Measurements from ENCODE around the gene USP19. TPM values are rescaled to one million over a fixed set of nuclear protein-coding genes. Genes with fewer than 3 reads are reported as not detected.

USP19 gene
- total and polyA plus RNA-seq, 2 of the 8 experiments (the other 6 are each of a cell fraction or from before 2014, with no cell fraction given): 46.4 to 65.8 TPM

DNA sequence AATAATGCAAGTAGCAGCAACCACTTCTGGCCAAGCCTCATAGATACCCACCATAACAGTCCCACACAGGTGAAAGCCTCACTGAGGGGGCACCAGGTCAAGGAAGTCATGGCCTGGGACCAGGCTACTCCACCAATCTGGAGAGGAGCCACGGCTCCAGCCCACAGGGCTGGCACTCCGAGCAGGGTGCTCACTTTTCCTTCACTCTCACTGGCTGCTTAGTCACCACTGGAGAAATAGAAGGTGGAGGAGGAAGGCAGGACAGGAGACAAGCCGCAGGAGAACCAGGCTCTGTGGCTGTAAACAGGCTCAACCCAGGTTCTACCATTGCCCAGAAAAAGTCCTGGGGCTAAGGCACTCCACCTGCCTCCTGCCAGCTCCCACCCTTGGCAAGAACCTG lies 1.2 kb downstream of the USP19 start (continued):
- TF ChIP-seq, protein P1, sequence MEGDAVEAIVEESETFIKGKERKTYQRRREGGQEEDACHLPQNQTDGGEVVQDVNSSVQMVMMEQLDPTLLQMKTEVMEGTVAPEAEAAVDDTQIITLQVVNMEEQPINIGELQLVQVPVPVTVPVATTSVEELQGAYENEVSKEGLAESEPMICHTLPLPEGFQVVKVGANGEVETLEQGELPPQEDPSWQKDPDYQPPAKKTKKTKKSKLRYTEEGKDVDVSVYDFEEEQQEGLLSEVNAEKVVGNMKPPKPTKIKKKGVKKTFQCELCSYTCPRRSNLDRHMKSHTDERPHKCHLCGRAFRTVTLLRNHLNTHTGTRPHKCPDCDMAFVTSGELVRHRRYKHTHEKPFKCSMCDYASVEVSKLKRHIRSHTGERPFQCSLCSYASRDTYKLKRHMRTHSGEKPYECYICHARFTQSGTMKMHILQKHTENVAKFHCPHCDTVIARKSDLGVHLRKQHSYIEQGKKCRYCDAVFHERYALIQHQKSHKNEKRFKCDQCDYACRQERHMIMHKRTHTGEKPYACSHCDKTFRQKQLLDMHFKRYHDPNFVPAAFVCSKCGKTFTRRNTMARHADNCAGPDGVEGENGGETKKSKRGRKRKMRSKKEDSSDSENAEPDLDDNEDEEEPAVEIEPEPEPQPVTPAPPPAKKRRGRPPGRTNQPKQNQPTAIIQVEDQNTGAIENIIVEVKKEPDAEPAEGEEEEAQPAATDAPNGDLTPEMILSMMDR (IDR thresholded peaks at IDR 0.05; ENCODE audit: control extremely low read depth in 1 of 3, insufficient read depth in 1 of 3, low read depth in 1 of 3, low read length in 3 of 3): no peak
